GM11168 (cell line): ENCODE results near the gene RGS19.
"Not testable (repeated sequence)": the region's sequence is repeated elsewhere in the genome, so short reads cannot be mapped to it uniquely, and the experiment has no call there.

Source experiments
- in situ Hi-C: fragments of 300-500 bp; cut with MboI; formaldehyde crosslinking; loops from one replicate; pipeline ENCODE4 v1.12.0; 2022; ENCODE audit warnings: low sequenced_read_pairs; ENCODE audit not compliant: unreplicated experiment

The RGS19 gene, protein sequence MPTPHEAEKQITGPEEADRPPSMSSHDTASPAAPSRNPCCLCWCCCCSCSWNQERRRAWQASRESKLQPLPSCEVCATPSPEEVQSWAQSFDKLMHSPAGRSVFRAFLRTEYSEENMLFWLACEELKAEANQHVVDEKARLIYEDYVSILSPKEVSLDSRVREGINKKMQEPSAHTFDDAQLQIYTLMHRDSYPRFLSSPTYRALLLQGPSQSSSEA

DNA sequence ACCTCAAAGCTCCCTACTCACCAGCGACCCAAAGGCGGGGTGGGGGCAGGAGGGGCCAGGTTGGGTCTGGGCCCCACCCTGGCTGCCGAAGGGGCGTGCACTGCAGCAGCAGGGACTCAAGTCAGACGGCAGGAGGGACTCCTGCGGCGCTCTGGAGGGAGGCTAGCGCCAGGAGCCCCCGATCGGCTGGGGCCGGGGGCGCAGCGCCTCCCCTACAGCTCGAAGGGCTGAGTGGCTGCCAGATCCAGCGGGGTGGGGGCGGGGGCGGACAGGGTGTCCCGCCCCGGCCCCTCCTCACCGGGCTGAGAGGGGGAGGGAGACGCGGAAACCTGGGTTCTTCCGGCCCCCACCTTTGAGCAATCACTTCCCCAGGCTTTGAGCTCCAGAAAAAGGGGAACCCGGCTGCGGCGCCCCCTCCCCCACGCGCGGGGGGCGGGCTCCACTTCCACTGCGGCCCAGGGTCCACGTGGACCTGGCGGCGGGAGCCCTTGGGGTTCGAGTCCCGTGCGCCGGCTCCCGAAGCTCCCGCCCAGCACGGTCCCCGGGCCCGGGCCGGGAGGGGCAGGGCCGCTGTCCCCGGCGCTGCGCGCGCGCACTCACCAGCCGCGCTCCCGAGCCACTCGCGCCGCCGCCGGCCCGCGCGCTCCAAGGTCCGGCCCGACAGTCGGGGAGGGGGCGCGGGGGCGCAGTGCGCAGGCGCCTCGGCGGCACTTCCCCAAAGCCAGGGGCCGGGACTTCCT lies at the start of gene RGS19:
RGS19 (minus strand) TSS at position 246 of the 740 bp plus-strand sequence. CDS start 2,632 bp downstream, outside the sequence.
- in situ Hi-C loops = no loop called here

- in situ Hi-C loops = not testable (repeated sequence)
These were observed 44.2 kb upstream of the RGS19 start for GRCh38 chr20:64123517-64123916.

DNA sequence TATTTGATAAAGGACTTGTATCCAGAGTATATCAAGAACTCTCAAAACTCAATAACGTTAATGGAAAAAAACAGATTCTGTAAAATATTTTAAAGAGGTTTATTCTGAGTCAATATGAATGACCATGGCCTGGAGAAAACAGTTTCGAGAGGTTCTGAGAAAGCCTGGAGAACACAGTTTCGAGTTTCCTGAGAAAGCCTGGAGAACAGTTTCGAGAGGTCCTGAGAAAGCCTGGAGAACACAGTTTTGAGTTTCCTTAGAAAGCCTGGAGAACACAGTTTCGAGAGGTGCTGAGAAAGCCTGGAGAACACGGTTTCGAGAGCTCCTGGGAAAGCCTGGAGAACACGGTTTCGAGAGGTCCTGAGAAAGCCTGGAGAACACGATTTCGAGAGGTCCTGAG lies 43.6 kb upstream of the RGS19 start:
- in situ Hi-C loops = not testable (repeated sequence)

- in situ Hi-C loops = no loop called here
These were observed 42.3 kb upstream of the RGS19 start for GRCh38 chr20:64121586-64121985.

DNA sequence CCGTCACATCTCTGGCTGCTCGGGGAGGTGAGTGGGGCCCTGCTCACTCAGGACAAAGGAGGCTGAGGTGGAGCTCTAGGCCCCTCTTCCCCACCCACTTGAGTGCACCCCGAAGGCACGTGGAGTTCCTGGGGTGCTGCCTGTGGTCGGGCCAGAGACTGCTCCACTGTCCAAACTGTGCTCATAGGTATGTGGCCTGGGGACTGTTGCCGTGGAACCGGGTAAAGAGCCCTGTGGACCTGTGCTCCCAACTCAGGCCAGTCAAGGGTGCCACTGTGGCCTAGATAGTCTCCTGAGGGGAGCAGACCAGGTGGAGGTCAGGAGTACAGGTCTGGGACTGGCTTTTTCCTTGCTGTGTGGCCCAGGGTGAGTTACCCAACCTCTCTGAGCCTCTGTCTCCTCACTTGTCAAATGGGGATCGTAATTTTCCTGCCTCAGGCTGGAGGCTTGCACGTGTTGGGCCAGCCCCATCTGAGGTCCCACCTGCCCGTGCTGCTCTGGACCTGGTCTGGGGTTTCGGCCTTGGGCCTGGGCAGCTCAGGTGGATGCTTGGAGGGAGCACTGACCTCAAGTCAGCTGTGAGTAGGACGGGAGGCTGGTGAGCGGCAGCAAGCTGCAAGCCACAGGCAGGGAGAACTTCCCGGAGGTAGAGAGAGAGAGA lies 40.5 kb upstream of the RGS19 start:
- in situ Hi-C loops = no loop called here

DNA sequence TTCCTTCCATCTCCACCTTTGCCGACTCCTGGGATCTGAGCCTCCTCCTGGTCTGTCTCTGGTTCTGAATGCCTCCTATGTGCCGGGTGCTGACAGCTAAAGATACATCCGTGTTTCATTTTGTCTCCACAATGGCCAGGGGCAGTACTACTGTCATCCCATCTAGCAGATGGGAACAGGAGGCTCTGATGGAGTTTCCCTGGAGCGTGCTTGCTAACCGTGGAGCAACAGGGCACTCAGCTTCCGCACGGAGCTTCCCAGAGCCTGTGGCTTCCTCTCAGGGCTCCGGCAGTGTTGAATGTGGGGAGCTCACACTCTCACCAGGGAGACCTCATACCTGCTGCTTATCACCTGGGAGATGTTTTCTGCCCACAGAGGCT lies 40.0 kb upstream of the RGS19 start:
- in situ Hi-C loops = no loop called here

DNA sequence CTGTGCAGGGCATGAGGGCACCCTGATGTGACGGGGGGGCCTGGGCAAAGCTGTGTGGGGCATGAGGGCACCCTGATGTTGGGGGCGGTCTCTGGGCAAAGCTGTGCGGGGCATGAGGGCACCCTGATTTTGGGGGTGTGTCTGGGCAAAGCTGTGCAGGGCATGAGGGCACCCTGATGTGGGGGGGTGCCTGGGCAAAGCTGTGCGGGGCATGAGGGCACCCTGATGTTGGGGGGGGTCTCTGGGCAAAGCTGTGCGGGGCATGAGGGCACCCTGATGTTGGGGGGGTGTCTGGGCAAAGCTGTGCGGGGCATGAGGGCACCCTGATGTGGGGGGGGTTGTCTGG lies 38.1 kb upstream of the RGS19 start:
- in situ Hi-C loops = not testable (repeated sequence)

DNA sequence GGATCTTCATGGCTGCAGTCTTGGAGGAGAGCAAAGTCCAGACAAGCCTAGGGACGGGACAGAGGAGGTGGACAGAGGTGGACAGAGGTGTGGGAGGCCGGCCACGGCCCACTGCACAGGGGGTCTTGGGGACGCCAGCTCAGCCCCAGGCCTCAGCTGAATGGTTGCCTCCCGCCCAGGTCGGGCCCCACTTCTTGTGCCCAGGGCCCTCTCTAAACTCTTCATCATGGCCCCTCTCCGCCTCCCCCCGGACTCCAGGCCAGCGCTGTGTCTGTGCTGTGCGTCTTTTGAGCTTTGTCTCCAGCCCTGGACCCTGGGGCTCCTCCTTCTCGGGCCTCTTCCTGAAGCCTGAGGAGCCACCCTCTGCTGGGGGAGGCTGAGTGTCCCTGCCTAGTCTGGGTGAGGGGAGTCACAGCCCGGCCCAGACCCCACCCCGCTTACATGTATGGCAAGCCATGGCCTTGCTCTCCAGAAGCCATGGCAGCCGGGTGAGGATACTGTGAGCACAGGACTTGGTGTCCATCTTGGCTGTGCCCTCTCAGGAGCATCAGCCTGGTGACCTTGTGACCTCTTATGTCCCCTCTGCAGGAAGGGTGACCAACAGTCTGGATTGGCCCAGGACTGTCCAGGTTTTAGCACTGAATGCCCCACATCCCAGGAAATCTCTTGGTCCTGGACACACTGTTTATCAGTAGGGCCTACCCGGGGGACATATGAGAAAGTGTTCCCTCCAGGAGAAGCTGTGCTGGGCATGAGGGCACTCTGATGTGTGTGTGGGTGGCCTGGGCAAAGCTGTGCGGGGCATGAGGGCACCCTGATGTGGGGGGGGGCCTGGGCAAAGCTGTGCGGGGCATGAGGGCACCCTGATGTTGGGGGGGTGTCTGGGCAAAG lies 37.5 kb upstream of the RGS19 start:
- in situ Hi-C loops = no loop called here

DNA sequence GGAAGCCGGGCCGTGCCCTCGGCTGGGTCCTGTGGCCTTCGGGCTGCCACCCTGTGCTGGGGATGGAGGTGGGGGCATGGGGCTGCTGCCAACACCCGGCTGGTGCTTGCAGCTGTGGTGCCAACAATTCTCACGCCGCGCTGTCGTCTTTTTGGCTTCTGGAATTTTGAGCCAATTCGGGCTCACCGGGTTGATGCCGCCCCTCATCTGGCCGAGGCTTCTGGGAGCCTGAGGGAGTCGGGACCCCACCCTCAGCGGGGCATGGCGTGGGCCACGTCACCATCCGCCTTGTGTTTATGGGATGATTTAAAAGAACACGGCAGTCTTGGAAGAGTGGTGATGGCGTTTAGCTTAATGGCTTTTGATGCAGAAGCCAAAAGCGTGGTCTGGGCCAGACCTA lies 36.7 kb upstream of the RGS19 start:
- in situ Hi-C loops = no loop called here

DNA sequence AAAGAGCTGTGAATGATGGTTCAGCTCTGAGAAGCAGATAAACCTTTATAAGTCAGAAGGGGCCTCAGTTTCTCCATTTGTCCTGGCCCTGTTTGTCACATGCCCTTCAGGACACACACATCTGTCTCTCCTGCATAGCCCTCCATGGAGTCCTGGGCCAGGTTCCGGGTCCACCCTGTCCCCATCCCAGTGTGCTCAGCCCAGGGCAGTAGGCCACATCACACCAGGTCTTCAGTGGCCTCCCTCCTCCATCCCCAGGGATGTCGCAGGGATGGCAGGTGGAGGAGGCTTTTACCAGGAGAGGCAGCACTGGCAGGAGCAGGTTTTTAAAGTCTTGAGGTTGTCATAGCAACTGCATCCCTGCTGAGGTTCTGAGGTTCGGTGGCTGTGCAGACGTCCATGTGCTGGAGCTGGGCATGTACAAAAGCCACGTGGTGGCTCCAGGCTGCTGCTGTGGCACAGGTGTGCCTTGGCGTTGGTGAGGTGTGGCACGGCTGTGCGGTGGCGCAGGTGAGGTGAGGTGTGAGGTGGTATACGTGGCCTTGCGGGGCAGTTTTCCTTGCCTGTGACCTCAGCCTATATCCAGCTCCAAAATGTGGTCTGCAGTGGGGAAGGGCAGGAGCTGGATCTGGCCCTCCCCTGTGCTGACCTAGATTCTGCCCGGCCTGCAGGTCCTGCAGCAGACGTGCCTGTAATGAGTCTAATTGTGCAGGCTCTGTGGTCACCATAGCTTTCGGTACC lies 36.0 kb upstream of the RGS19 start:
- in situ Hi-C loops = no loop called here

DNA sequence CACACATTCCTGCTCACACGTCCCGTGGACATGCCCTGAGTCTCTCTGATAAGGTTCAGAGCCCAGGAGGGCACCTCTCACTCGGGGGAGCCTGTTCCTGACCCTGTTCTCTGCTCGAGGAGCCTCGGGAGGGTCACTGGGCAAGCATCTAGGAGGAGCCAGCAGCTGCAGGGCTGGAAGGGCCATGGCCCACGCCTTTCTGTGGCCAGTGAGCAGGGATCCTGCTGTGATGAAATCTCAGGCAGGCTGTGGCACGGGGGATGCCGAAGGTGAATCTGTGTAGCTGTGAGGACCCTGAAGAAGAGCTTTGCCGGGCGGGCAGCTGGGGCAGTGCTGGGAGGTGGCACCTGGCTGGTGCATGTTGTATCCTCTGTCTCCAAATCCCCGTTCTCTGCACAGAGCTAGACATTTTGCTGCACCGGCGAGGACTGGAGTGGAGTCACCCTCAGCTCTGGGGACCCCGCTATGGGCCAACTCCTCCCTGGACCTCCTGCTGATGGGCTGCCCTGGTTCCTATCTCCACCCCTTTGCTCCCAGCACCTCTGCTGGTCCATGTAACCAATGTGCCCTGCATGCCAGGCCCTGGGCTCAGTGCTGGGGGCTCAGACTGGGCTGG lies 35.1 kb upstream of the RGS19 start:
- in situ Hi-C loops = no loop called here

DNA sequence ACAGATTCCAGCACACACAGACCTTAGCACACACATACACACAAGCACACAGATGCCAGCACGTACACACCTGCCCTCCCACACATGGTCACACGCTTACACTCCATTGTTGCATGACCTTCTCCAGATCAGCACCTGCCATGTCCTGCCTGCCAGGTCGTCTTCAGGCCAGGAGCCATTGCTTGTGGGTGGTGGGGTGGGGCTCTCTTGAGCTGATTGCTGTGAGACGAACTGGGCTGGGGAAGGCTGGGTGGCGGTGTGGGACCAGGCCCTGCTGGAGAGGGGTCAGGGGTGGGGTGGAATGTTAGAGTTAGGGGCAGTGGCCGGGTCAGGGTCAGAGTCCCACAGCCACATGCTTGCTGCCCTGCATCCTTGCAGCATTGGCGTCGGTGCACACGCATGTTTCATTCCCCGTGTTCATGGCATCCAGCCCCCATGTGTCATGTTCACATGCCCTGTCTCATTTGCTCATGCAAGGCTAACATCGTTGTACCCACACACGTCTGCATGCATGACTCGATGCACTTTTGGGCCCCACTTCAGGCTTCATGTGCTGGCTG lies 34.6 kb upstream of the RGS19 start:
- in situ Hi-C loops = no loop called here

GRCh38 chr20:64113444-64113775 lies 34.1 kb upstream of the RGS19 start:
- in situ Hi-C loops = no loop called here

- in situ Hi-C loops = no loop called here
These were observed 33.5 kb upstream of the RGS19 start for GRCh38 chr20:64112691-64113443.

GRCh38 chr20:64111841-64112641 lies 32.7 kb upstream of the RGS19 start:
- in situ Hi-C loops = no loop called here

GRCh38 chr20:64110411-64111068 lies 31.2 kb upstream of the RGS19 start:
- in situ Hi-C loops = no loop called here

- in situ Hi-C loops = no loop called here
These were observed 30.6 kb upstream of the RGS19 start for GRCh38 chr20:64109831-64110391.
